Sigmoid colon (tissue), 4 donors: ENCODE measurements around the gene ACAT2.

Source experiments
- CTCF ChIP-seq, 4 experiments: fragments of 450-650 bp in 3 of 4; fragments of 200-600 bp in 1 of 4; IDR thresholded peaks; one replicate each; pipeline ENCODE4 v1.5.1; 2016 to 2019; ENCODE audit warnings: antibody characterized with exemption in 4 of 4, mild to moderate bottlenecking in 3 of 4, moderate library complexity in 2 of 4
- EP300 ChIP-seq, 4 donors: sonication (generic); formaldehyde crosslinking; IDR thresholded peaks; one replicate each; pipeline ENCODE4 v1.6.1; 2017; ENCODE audit warnings: antibody characterized with exemption in 4 of 4
- POLR2A ChIP-seq, 2 donors: fragments of 450-650 bp; IDR thresholded peaks; one replicate each; pipeline ENCODE4 v1.6.1; 2016; ENCODE audit warnings: antibody characterized with exemption in 2 of 2, mild to moderate bottlenecking in 2 of 2, moderate library complexity in 2 of 2
- POLR2AphosphoS5 ChIP-seq, 4 donors: sonication (generic); formaldehyde crosslinking; IDR thresholded peaks; one replicate each; pipeline ENCODE4 v1.6.1; 2017; ENCODE audit warnings: antibody characterized with exemption in 4 of 4

- TF ChIP-seq CTCF (IDR thresholded peaks at IDR 0.05) (no peak), POLR2A (IDR thresholded peaks at IDR 0.05) (no peak), POLR2AphosphoS5 (IDR thresholded peaks at IDR 0.05) (no peak), EP300 (IDR thresholded peaks at IDR 0.05) (no peak)
These were observed 5.3 kb upstream of the ACAT2 start for GRCh38 chr6:159756508-159756907.
